B cell (primary cell): ENCODE results near the gene ERCC4.

ENCODE experiments used
- EZH2 ChIP-seq: IDR thresholded peaks from 2 replicates; pipeline ENCODE4 v1.6.1; 2012; ENCODE audit warnings: borderline replicate concordance, low read depth, mild to moderate bottlenecking, moderate library complexity, low read length; ENCODE audit not compliant: insufficient read depth, poor library complexity, severe bottlenecking
- TF ChIP-seq, protein P1 (sequence below): fragments of 200-600 bp; IDR thresholded peaks from one replicate; pipeline ENCODE4 v1.8.0; 2022; ENCODE audit warnings: antibody characterized with exemption, mild to moderate bottlenecking

DNA sequence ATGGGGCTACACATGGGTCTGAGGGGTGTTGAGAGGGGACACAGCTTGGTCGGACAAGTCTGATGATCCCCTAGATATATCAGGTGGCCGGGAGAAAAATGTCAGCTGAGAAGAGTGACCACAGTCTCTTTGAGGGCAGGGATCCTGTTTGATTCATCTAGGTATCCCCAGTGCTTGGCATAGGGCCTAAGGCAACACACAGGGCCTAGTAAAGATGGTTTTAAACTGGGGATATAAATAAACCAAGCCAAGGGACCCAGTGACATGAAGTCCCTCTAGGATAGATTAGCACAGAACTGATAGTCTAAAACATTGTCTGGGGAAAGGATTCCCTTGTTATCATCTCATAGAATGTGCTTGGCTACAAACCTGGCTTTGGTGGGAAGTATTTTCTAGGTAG lies 1.4 kb downstream of the ERCC4 start:
- no peak for TF ChIP-seq EZH2
- TF ChIP-seq, protein P1, sequence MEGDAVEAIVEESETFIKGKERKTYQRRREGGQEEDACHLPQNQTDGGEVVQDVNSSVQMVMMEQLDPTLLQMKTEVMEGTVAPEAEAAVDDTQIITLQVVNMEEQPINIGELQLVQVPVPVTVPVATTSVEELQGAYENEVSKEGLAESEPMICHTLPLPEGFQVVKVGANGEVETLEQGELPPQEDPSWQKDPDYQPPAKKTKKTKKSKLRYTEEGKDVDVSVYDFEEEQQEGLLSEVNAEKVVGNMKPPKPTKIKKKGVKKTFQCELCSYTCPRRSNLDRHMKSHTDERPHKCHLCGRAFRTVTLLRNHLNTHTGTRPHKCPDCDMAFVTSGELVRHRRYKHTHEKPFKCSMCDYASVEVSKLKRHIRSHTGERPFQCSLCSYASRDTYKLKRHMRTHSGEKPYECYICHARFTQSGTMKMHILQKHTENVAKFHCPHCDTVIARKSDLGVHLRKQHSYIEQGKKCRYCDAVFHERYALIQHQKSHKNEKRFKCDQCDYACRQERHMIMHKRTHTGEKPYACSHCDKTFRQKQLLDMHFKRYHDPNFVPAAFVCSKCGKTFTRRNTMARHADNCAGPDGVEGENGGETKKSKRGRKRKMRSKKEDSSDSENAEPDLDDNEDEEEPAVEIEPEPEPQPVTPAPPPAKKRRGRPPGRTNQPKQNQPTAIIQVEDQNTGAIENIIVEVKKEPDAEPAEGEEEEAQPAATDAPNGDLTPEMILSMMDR = no peak
